PC-9 (cell line): ENCODE results near the gene SLC25A44.

Experiments
- CTCF ChIP-seq: fragments of 200-600 bp; sonication (generic); conservative IDR thresholded peaks from 2 replicates; pipeline ENCODE4 v1.6.1; 2017; ENCODE audit warnings: mixed run types, antibody characterized with exemption, mild to moderate bottlenecking, moderate library complexity
- EZH2 ChIP-seq: fragments of 200-600 bp; sonication (generic); IDR thresholded peaks from 2 replicates; pipeline ENCODE4 v1.8.0; 2017; ENCODE audit warnings: antibody characterized with exemption, low read depth

- no peak for TF ChIP-seq EZH2
- no peak for TF ChIP-seq CTCF
Observed at GRCh38 chr1:156155756-156156510, 38.0 kb upstream of the SLC25A44 start.
